Astrocyte of the spinal cord (primary cell): ENCODE data around the gene GNAI2.

Source experiments
- DNase-seq: peaks from one replicate; pipeline ENCODE4 v3.0.0; 2011; ENCODE audit warnings: low read depth, low spot score
- H3K4me3 ChIP-seq: 2 replicates; pipeline ENCODE4 v1.5.1; 2011; ENCODE audit warnings: low read depth, mild to moderate bottlenecking, low read length, moderate library complexity
- CTCF ChIP-seq: IDR thresholded peaks from 2 replicates; pipeline ENCODE4 v1.5.1; 2012; ENCODE audit warnings: low read depth, mild to moderate bottlenecking, low read length, inconsistent platforms
- in situ Hi-C: cut with HindIII; loops from 2 replicates; pipeline ENCODE4 v1.10.0; 2017; ENCODE audit warnings: low sequenced_read_pairs

GNAI2 gene

DNA sequence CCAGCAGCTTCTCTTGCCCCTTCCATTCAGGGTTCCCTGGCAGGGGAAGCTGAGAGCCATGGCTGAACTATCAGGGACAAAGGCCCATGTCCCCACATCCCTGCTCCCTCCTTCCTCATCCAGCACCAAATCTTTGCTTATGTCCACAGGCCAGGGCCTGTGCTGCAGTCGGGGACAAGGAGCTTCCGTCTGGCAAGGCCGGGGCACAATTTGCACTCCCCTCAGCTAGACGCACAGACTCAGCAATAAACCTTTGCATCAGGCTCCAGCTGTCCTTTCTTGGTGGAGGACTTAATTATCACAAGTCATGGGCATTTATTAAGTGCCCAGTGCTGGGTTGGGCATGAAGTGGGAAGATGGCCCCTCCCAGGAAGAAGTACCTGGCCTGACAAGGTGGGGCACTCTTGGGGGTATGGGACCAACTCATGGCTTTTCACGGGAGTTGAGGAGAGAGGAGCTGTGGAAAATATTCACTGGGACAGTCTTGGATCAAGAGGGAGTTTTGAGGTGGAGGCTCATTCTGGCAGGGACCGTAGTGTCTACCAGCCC is 39.7 kb upstream of the GNAI2 start:
- DNase-seq, result no peak
- in situ Hi-C loops, result no loop called here
- TF ChIP-seq CTCF, result no peak
- no peak overlapping the region for H3K4me3 ChIP-seq

GRCh38 chr3:50201573-50202315 is 34.3 kb upstream of the GNAI2 start:
- H3K4me3 ChIP-seq, result no peak overlapping the region
- no peak for DNase-seq
- no peak for TF ChIP-seq CTCF
- in situ Hi-C loops, result no loop called here

- no peak overlapping the region for H3K4me3 ChIP-seq
- in situ Hi-C loops, result no loop called here
- TF ChIP-seq CTCF, result no peak
- DNase-seq, result no peak
Measured at GRCh38 chr3:50202353-50203112, 33.5 kb upstream of the GNAI2 start.

- in situ Hi-C loops, result no loop called here
- no peak overlapping the region for H3K4me3 ChIP-seq
- no peak for DNase-seq
- TF ChIP-seq CTCF, result no peak
Measured at GRCh38 chr3:50203113-50203808, 32.7 kb upstream of the GNAI2 start.

DNA sequence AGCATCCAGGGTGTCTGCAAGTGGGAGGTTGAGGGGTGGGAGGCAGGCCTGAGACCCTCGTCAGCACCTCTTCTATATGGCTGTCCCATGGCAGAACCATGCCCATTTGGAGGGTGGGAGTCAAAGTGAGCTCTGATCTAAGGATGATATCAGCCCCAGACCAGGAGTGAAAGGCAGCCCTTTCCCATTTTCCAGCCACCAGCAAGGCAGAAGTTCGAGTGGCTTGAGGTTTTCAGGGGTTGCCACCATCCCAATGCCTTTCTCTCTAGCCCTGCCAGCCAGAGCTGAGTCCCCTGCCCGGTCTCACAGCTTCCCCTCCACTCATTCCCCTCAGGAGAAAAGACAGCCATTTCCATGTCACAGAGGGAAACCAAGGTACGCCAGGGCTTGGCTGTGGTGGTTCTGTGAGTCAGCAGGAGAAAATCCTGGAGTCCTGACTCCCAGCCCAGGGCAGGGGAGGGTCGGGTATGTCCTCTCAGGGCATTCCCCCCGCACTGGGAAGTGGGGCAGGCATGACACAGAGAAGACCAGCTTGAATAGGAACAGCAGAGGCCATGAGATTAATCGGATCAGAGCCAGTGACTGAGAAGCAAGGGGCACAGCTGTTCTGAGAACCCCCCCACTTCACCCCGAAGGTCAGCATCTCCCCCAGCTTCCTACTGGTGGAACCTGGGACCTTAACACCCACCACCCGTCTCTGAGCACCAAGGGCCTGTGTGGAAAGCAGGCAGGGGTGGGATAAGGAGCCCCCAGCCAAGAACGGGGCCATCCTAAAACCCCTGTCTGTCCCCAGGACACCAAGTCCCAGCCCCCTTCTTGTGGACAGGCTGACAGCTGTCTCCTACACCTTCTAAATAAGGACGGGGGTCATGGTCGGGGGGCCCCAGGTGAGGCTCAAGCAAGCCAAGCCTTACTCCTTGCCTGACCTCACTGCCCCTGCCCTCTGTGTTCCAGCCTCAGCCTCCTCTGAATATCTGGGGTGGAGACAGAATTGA is 31.9 kb upstream of the GNAI2 start:
- in situ Hi-C loops, result no loop called here
- no peak overlapping the region for H3K4me3 ChIP-seq

More for the DNA sequence above, 31.9 kb upstream of the GNAI2 start:
- DNase-seq, result no peak
- TF ChIP-seq CTCF, result no peak
